LNCaP clone FGC (cell line): ENCODE data around the gene SCN8A.

ENCODE experiments used
- DNase-seq: peaks from one replicate; pipeline ENCODE4 v3.0.0-alpha.2; 2011; ENCODE audit warnings: low read depth
- H3K4me3 ChIP-seq: 2 replicates; pipeline ENCODE4 v1.5.1; 2011; ENCODE audit warnings: mild to moderate bottlenecking, low read depth, low read length, control low read depth
- CTCF ChIP-seq: IDR thresholded peaks from 2 replicates; pipeline ENCODE4 v1.5.1; 2012; ENCODE audit warnings: mild to moderate bottlenecking; ENCODE audit not compliant: control insufficient read depth, insufficient read depth; ENCODE audit errors: extremely low read depth

The SCN8A gene

GRCh38 chr12:51777973-51778372, 186.9 kb downstream of the SCN8A start:
- TF ChIP-seq CTCF: no peak
- no peak overlapping the region for H3K4me3 ChIP-seq
- no peak for DNase-seq

DNA sequence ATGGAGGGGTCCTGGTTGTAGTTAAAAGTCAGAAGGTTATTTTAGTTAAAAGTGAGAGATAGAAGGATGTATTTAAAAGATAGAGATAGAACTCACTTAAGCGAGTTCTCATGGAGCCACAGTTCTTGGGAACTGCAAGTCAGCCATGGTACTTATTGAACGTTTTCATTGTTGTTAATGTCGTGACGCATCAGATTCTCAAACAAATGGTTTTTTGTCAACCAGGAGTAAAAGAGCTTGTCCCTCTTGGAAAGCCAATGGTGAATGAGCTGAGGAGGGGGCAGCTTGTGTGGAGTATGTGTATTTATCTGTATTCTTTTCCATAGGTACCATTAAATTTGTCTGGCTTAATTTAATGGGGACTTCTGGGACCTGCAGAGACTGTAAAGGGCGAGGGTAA, 188.8 kb downstream of the SCN8A start:
- DNase-seq: no peak
- TF ChIP-seq CTCF: no peak
- H3K4me3 ChIP-seq: no peak overlapping the region

DNA sequence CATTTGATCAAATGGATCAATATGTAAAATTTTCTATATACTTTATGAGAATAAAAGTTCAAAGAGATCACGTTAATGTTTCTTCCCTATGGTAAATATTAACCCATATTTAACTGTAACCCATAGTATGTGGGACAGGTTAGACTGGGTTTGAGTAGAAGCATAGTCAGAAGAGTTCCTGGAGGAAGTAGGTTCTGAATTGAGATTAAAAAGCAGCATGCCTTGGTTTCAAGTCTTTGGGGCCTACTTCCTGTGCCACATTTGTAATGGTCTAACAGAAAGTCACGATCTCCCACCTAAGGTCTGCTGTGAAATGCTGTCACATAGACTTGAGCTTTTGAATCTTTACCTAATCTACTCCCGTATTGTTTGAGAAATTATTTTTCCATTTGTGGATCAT, 193.7 kb downstream of the SCN8A start:
- no peak for TF ChIP-seq CTCF
- DNase-seq: no peak
- H3K4me3 ChIP-seq: no peak overlapping the region

DNA sequence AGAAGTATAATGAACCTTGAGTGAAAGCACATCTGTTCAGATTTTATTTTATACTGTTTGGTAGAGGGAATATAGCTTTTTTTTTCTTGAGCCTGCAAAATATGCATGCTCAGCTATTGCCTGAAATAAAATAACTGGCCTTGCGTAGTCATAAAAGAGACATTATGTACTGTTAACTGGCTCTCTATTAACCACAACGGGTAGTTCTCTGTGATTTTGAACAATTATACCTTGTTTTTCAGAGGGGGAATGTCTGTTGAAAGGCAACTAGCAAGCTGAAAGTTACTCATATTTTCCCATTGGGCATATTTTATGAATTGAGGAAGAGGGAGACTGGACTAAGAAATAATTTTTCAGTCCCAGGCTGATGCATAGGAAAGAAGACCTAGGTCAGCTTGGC, 194.9 kb downstream of the SCN8A start:
- no peak overlapping the region for H3K4me3 ChIP-seq
- TF ChIP-seq CTCF: no peak
- DNase-seq: no peak

GRCh38 chr12:51788876-51789275, 197.8 kb downstream of the SCN8A start:
- no peak for TF ChIP-seq CTCF
- DNase-seq: no peak
- H3K4me3 ChIP-seq: no peak overlapping the region

DNA sequence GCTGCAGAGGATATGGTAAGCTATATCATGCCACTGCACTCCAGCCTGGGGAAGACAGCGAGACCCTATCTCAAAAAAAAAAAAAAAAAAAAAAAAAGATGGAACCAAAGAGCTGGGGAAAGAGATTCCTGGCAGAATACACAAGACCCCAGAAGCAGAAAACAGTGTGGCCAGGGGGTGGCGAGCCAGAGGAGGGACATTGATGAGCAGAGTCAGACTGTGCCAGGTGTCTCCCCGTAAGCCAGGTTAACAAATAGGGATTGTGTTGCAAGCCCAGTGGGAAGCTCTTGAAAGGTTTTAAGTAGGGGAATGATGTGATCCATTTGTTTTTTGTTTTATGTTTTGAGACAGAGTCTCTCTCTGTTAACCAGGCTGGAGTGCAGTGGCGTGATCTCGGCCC, 201.4 kb downstream of the SCN8A start:
- H3K4me3 ChIP-seq: no peak overlapping the region
- no peak for DNase-seq
- TF ChIP-seq CTCF: no peak

DNA sequence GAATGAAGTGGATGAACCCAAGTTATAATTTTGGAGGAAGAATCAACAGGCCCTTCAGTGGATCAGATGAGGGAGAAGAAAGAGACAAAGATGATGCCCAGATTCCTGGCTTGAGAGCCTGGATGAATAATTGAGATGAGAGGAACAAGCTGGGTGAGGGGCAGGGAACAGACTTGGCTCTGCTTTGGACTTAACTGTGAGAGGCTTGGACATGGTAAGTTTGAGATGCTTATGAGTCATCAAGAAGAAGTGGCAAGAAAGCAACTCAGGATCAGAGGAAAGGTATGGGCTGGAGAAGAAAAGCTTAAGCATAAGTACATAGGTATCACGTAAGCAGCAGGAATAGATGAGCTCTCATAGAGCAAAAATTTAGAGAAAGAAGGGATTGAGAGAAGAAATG, 202.2 kb downstream of the SCN8A start:
- H3K4me3 ChIP-seq: no peak overlapping the region
- no peak for TF ChIP-seq CTCF
- DNase-seq: no peak
